Sciatic nerve (tissue), 1 donor: ENCODE results near the gene GRXCR1. TPM values are rescaled to one million over a fixed set of nuclear protein-coding genes. Genes with fewer than 3 reads are reported as not detected.

Experiments used
- total RNA-seq: library from RNA; stranded (reverse); fragmentation: NEBNext Ultra II Directional; extraction: Animal tissue kit (Norgen Biotek cat#: 25700); gene quantifications from one replicate; pipeline ENCODE4 v1.2.1, GENCODE V29; 2021
- donor health status: DM: no; HTN: no; CAD: no.

The GRXCR1 gene
- total RNA-seq, 1 donor from 2014 or later, result not detected

Other genes starting within 250 kb of the GRXCR1 start
- gene ATP8A1, start 235.6 kb upstream of the GRXCR1 start, total RNA-seq, result 54.6 TPM